ENCODE results near the gene ALDH8A1.
A peak's percentile ranks its signal among the peaks of the same experiment; 100 is the strongest.
"Not testable (repeated sequence)": the region's sequence is repeated elsewhere in the genome, so short reads cannot be mapped to it uniquely, and the experiment has no call there.

Gene ALDH8A1

DNA sequence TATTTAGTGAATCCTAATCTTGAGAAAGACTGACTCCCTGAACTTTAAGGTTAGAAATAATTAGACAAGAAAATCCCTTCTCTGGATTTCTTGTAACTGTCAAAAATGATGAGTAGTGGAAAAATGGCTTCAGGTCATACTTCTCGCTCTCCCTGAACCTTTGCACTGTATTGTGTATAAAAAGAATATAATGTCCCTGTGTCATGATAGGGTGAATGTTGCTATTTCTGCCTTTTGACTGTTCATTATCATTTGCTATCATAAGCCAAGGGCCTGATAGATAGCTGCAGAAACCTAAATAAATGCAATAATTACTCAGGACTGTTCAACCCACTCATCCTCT lies 39.3 kb downstream of the ALDH8A1 start:
- no peak overlapping the region for H3K4me3 Mint-ChIP-seq
- H3K4me1 Mint-ChIP-seq, result no peaks in the 10 kb centered on the region
- H3K9me3 Mint-ChIP-seq, result peaks cover 0 to 5% of the 10 kb centered on the region in 2 donors
- H3K27me3 Mint-ChIP-seq, result peaks cover 0 to 13% of the 10 kb centered on the region in 2 donors
- ATAC-seq (replicated peaks) (no peak), DNase-seq (no peak)
- peaks cover 0 to 1% of the 10 kb centered on the region in 2 donors for H3K36me3 Mint-ChIP-seq
- H3K27ac Mint-ChIP-seq, result no peak overlapping the region

DNA sequence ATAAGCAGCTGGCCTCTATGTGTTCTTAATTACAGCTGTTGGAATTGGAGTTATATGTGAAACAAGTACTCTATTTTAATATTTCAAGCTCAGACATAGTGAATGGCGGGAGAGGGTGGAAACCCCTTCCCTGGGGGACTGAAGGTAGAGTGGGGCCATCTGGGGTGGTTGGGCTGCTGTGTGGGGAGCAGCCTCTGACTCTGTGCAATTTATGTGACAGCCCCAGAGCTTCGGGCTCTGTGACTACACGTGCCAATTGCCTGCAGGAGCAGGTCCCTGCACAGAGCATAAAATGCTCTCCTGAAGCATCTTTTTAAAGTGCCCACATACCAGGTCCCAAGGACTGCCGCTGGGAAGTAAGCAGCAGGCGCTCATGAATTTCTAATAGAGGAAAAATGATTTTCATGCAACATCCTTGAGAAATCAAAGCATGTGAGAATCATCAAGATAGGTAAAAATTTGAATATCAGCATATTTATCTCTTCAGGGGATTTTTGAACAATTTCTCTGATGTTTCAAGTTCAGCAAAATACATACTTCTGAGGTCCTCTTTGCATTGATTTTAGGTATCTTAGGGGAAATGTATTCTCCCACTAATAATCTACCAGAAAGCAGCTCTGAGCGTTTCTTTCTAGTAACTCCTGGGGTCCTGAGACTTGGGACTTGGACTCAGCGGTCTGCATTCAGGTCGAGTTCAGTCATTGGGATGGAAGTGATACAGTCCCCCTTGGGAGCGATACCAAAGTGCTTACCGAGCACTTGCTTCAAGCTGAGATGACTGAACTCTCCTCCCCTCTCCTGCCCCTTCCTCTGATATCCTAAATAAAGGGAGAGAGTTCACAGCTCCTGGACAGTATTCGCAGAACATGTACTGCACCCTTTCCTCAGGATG lies 40.0 kb downstream of the ALDH8A1 start:
- ATAC-seq (replicated peaks), result no peak
- no peaks in the 10 kb centered on the region for H3K36me3 Mint-ChIP-seq
- no peak for DNase-seq
- no peak overlapping the region for H3K4me3 Mint-ChIP-seq
- H3K27me3 Mint-ChIP-seq, result peaks cover 0 to 13% of the 10 kb centered on the region in 2 donors
- peaks cover 0 to 5% of the 10 kb centered on the region in 2 donors for H3K9me3 Mint-ChIP-seq
- H3K27ac Mint-ChIP-seq, result no peak overlapping the region
- H3K4me1 Mint-ChIP-seq, result no peaks in the 10 kb centered on the region

DNA sequence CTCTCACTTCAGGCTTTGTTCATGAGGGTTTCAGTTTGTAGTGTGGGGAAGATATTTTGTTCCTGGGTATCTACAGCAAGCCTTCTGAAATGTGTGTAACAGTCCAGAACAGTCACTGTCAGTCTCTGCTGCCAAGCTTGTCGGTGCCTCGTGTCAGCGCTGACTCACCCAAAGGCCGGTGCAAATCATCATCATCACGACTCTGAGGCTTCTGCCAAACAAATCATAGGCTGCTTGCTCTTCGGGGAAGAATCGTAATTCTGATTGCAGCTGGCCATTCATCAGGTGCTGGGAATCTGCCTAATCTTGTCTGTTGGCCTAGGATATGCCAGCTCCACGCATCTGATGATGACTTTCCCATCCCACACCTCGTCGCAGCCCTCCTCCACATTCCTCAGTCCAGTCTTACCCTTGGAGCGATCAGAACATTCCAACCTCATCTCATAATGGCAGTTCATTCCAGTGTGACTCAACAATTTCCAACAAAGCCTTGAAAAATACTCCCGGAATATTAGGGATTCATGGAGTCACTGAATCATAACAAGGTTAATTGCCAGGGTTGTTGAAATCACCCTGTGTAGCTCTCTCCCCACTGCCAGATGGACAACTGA lies 40.9 kb downstream of the ALDH8A1 start:
- Mint-ChIP-seq H3K4me1 (no peaks in the 10 kb centered on the region), H3K9me3 (peaks cover 0 to 3% of the 10 kb centered on the region in 2 donors), H3K27ac (no peak overlapping the region), H3K36me3 (no peaks in the 10 kb centered on the region), H3K4me3 (no peak overlapping the region), H3K27me3 (peaks cover 0 to 13% of the 10 kb centered on the region in 2 donors)
- DNase-seq (no peak), ATAC-seq (replicated peaks) (peak in 1 of 2 donors; percentile 34)

DNA sequence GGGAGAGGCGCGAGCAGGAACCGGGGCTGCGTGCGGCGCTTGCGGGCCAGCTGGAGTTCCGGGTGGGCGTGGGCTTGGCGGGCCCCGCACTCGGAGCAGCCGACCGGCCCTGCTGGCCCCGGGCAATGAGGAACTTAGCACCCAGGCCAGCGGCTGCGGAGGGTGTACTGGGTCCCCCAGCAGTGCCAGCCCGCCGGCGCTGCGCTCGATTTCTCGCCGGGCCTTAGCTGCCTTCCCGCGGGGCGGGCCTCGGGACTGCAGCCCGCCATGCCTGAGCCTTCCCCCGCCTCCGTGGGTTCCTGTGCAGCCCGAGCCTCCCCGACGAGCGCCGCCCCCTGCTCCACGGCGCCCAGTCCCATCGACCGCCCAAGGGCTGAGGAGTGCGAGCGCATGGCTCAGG lies 45.2 kb downstream of the ALDH8A1 start:
- not testable (repeated sequence) for H3K9me3 Mint-ChIP-seq

DNA sequence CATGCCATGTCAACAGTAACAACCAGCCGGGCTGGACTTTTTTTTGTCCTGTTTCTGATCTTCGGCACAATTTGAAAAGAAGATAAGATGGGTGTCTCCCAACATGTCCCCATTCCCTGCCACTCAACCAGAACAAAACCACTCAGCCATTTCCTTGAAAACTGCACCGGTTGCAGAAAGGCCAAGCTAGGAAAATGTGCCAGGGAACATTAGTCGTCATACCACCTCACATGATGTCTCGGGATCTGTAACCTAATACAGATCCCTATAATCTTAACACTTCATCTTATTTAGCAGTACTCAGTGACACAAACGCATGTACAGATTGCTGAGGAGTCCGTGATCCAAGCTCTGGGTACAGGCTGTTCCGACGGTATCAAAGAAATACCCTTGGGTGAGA lies 46.5 kb downstream of the ALDH8A1 start:
- Mint-ChIP-seq H3K27ac (no peak overlapping the region), H3K36me3 (no peaks in the 10 kb centered on the region), H3K27me3 (peaks cover 0 to 3% of the 10 kb centered on the region in 2 donors), H3K4me3 (no peak overlapping the region), H3K9me3 (no peaks in the 10 kb centered on the region), H3K4me1 (no peaks in the 10 kb centered on the region)
- DNase-seq, result no peak
- ATAC-seq (replicated peaks), result no peak

More for the DNA sequence above, 45.2 kb downstream of the ALDH8A1 start:
- H3K4me1 Mint-ChIP-seq; H3K4me3 Mint-ChIP-seq; H3K36me3 Mint-ChIP-seq; DNase-seq; H3K27ac Mint-ChIP-seq; ATAC-seq (replicated peaks): not testable (repeated sequence)
- peaks cover 0 to 13% of the 10 kb centered on the region in 2 donors for H3K27me3 Mint-ChIP-seq

DNA sequence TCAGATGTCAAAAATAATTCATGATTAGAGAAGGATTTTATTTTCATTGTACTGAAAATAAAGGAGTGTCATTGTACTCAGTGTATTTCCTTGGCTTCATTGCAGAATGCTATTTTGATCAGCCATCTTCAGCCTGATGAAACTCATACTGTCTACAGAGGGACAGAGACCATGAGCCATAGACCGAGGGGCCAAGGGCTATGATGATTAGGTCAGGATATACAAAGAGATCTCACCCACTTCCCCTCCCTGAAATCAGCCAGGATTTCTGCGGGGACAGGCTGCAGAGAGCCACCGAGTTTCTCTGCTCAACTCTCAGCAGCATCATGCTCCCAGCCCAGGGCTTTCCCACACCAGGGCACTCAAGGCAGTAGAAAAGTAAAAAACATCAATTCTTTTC lies 47.0 kb downstream of the ALDH8A1 start:
- ATAC-seq (replicated peaks) (no peak), DNase-seq (no peak)
- no peaks in the 10 kb centered on the region for H3K4me1 Mint-ChIP-seq
- no peaks in the 10 kb centered on the region for H3K36me3 Mint-ChIP-seq
- H3K4me3 Mint-ChIP-seq, result no peak overlapping the region
- no peaks in the 10 kb centered on the region for H3K9me3 Mint-ChIP-seq
- no peak overlapping the region for H3K27ac Mint-ChIP-seq
- H3K27me3 Mint-ChIP-seq, result no peaks in the 10 kb centered on the region

DNA sequence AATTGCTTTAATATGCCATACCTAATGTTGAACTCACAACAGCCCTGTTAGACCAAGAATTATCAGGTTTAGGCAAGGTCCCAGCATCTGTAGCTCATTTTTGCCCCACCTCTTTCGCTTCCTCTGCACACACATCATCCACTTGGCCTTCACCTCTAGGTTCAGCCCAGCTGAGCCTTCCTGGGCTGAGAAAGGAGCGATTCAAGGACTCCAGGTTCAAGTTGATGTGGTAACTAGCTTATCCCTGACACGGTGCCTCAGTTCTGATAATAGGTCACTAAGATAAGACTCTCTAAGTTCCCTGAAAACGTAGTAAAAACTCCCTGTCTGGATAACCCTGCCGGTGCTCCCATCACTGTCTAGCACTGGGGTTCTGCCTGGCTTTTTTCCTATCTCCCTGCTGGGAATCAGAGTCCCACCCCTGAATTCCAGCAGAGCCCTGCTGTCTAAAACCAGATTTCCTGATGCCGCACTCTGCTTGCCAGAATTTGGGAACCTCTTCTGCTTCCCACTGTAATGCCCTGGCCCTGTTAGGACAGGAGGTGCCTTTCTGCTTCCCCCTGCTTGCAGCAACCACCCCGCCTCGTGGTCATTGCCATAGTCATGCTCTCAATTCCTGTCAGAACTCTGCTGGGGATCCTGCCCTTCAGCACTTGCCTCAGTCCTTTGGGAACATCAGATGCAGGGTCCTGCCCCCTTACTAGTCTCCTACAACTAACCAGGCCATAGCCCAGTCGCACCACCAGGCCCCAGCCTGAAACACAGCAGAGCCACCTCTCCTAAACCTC lies 47.6 kb downstream of the ALDH8A1 start:
- ATAC-seq (replicated peaks) (no peak), DNase-seq (no peak)
- Mint-ChIP-seq H3K27ac (no peak overlapping the region), H3K4me1 (no peaks in the 10 kb centered on the region), H3K27me3 (no peaks in the 10 kb centered on the region), H3K4me3 (no peak overlapping the region), H3K9me3 (no peaks in the 10 kb centered on the region), H3K36me3 (no peaks in the 10 kb centered on the region)

DNA sequence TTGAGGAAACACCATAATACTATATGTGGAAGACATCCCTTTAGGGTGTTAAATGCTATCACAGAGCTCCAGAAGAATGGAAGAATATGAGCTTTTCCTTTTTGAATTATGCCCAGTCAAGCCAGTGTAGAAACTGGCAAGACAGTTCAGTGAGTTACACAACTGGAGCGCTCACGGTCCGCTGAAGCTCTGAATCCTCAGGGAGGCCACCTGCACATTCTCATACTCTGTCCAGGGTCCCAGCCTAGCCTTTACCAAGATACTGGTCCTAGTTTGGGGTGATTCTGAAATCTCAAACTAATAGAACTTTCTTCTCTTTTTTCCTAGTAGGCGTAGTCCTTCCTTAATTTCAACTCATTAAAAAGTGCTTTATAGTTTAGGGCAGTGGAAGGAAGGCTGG lies 51.3 kb downstream of the ALDH8A1 start:
- DNase-seq (no peak), ATAC-seq (replicated peaks) (no peak)
- Mint-ChIP-seq H3K4me3 (no peak overlapping the region), H3K36me3 (no peaks in the 10 kb centered on the region), H3K4me1 (no peaks in the 10 kb centered on the region), H3K27me3 (peaks cover 0 to 5% of the 10 kb centered on the region in 2 donors), H3K9me3 (no peaks in the 10 kb centered on the region), H3K27ac (no peak overlapping the region)

DNA sequence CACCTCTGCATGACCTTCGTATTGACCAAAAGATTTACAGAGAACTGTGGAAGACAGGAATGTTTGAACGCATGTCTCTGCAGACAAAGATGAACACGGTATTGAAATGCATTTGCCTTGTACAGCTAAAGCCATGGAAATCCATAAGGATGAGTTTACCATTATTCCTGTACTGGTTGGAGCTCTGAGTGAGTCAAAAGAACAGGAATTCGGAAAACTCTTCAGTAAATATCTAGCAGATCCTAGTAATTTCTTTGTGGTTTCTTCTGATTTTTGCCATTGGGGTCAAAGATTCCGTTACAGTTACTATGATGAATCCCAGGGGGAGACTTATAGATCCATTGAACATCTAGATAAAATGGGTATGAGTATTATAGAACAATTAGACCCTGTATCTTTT lies 51.7 kb downstream of the ALDH8A1 start:
- H3K9me3 Mint-ChIP-seq; H3K27me3 Mint-ChIP-seq; H3K27ac Mint-ChIP-seq; ATAC-seq (replicated peaks); DNase-seq; H3K36me3 Mint-ChIP-seq; H3K4me3 Mint-ChIP-seq; H3K4me1 Mint-ChIP-seq: not testable (repeated sequence)

DNA sequence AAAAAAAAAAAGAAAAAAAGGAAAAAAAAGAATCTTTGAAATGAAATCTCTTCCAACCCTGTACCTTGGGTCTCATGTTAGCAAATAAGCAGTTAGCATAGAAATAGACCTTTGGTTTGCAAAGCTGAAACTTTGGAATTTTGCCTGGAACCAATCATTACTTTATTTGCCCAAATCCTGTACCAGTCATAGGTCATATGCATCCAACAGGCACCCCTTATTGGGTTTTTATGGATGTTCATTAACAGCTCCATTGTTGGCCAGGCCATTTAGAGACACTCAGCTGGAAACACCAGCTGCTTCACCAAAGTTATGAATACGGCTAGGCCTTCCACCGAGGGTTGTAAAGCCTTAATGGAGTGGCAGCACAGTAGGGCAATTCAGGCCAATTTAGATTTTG lies 53.0 kb downstream of the ALDH8A1 start:
- Mint-ChIP-seq H3K27ac (no peak overlapping the region), H3K27me3 (peaks cover 0 to 5% of the 10 kb centered on the region in 2 donors), H3K9me3 (peaks cover 5 to 6% of the 10 kb centered on the region in 2 donors), H3K4me3 (no peak overlapping the region), H3K4me1 (no peaks in the 10 kb centered on the region), H3K36me3 (peaks cover 0 to 2% of the 10 kb centered on the region in 2 donors)
- no peak for ATAC-seq (replicated peaks)
- no peak for DNase-seq

DNA sequence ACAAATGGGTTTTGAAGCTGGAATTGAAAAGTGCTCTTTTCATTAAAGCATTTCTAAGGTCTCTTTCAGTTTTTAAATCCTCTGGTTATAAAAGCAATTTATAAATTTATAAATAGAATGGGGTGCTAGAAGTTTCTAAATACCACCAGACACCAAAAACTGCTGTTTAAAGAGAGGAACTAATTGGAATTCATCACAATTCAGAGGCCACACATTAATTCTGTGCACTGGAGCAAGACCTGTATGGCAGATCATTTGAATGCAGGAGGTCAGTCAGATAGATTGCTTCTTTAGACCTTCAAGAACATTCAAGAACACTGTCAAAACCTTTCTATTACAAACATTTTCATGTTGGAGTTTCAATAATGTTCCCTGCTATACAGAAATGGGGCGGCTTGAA lies 55.1 kb downstream of the ALDH8A1 start:
- H3K27me3 Mint-ChIP-seq, result peaks cover 0 to 5% of the 10 kb centered on the region in 2 donors
- peaks cover 0 to 3% of the 10 kb centered on the region in 2 donors for H3K36me3 Mint-ChIP-seq
- H3K4me3 Mint-ChIP-seq, result no peak overlapping the region
- no peak overlapping the region for H3K27ac Mint-ChIP-seq
- no peaks in the 10 kb centered on the region for H3K4me1 Mint-ChIP-seq
- ATAC-seq (replicated peaks) (no peak), DNase-seq (no peak)
- H3K9me3 Mint-ChIP-seq, result peaks cover 5 to 7% of the 10 kb centered on the region in 2 donors

DNA sequence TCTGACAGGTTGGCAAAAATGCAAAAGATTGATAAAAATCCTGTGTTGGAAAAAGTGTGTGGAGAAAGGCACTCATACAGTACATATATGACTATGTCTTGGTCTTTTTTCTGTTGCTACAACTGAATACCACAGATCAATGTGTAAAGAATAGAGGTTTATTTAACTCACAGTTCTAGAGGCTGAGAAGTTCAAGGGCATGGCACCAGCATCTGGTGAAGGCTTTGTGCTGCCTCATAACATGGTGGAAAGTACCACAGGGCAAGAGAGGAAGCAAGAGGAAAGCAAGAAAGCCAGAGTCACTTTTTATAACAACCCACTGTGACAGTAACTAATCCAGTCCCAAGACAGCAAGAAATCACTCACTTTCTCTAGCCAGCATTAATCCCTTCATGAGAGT lies 57.5 kb downstream of the ALDH8A1 start:
- peaks cover 0 to 5% of the 10 kb centered on the region in 2 donors for H3K27me3 Mint-ChIP-seq
- ATAC-seq (replicated peaks), result no peak
- H3K36me3 Mint-ChIP-seq, result peaks cover 0 to 3% of the 10 kb centered on the region in 2 donors
- no peaks in the 10 kb centered on the region for H3K4me1 Mint-ChIP-seq
- H3K9me3 Mint-ChIP-seq, result peaks cover 5 to 7% of the 10 kb centered on the region in 2 donors
- DNase-seq, result no peak
- no peak overlapping the region for H3K27ac Mint-ChIP-seq
- H3K4me3 Mint-ChIP-seq, result no peak overlapping the region

DNA sequence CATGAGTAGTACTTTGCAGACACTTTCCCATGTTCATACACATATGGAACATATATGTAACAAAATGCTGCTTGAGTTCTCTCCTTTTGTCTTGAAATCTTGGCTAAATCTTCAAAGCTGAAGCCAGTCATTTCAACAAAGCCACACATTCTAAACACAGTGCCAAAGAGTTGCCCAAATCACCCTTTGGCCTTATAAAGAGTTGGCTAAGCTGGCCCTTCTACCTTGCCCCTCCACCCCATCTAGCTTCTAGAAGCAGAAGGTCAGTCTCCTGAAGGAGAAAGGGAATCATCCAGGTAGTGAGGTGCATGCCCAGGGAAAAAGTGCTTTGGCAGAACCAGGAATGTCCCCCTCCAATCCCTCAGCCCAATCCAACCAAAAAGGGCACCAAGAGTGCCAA lies 58.3 kb downstream of the ALDH8A1 start:
- no peak for DNase-seq
- Mint-ChIP-seq H3K4me1 (no peaks in the 10 kb centered on the region), H3K27ac (no peak overlapping the region), H3K9me3 (peaks cover 5 to 7% of the 10 kb centered on the region in 2 donors), H3K27me3 (peaks cover 0 to 5% of the 10 kb centered on the region in 2 donors), H3K36me3 (peaks cover 0 to 3% of the 10 kb centered on the region in 2 donors), H3K4me3 (no peak overlapping the region)
- ATAC-seq (replicated peaks), result no peak

DNA sequence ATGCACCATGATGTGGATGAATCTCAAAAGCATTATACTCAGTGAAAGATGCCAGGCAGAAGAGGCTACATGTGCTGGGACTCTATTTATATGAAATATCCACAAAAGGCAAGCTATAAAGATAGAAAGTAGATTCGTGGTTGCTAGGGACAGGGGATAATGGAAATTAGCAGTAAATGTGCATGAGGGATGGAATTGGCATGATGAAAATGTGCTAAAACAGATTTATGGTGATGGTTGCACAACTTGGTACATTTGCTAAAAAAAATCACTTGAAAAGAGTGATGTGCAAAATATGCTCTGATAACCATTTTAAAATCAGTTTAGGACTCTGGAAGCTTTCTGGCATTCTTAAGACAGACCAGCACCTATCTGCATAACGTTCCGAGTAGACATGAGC lies 61.6 kb downstream of the ALDH8A1 start:
- H3K36me3 Mint-ChIP-seq, result peaks cover 0 to 3% of the 10 kb centered on the region in 2 donors
- no peak for ATAC-seq (replicated peaks)
- no peak overlapping the region for H3K4me3 Mint-ChIP-seq
- peaks cover 5 to 7% of the 10 kb centered on the region in 2 donors for H3K9me3 Mint-ChIP-seq
- no peak for DNase-seq
- H3K27ac Mint-ChIP-seq, result no peak overlapping the region
- H3K4me1 Mint-ChIP-seq, result no peaks in the 10 kb centered on the region
- H3K27me3 Mint-ChIP-seq, result peaks cover 7 to 13% of the 10 kb centered on the region in 2 donors
